Smooth muscle cell (in vitro differentiated cells): ENCODE data around the gene NRIP2. TPM values are rescaled to one million over a fixed set of nuclear protein-coding genes. Genes with fewer than 3 reads are reported as not detected.

ENCODE experiments used
- DNase-seq: peaks from one replicate; lab custom pipeline; 2025; ENCODE audit not compliant: unreplicated experiment; lab: John Stamatoyannopoulos, UW
- H2AFZ ChIP-seq: fragments of 200-600 bp; sonication (generic); 2 replicates; pipeline ENCODE4 v1.6.0; 2016; ENCODE audit warnings: antibody characterized with exemption, low read depth, mild to moderate bottlenecking
- H3F3A ChIP-seq: fragments of 200-600 bp; sonication (generic); 2 replicates; pipeline ENCODE4 v1.6.0; 2017; ENCODE audit warnings: antibody characterized with exemption, low read depth
- H3K27ac ChIP-seq: fragments of 200-600 bp; sonication (generic); 2 replicates; pipeline ENCODE4 v1.5.1; 2016; ENCODE audit warnings: low read depth, mild to moderate bottlenecking
- H3K27me3 ChIP-seq: fragments of 200-600 bp; sonication (generic); 2 replicates; pipeline ENCODE4 v1.6.1; 2016; ENCODE audit warnings: low read depth, mild to moderate bottlenecking
- H3K36me3 ChIP-seq: fragments of 200-600 bp; sonication (generic); 2 replicates; pipeline ENCODE4 v1.5.1; 2016; ENCODE audit warnings: low read depth
- H3K4me1 ChIP-seq: fragments of 200-600 bp; sonication (generic); 2 replicates; pipeline ENCODE4 v1.5.1; 2016; ENCODE audit warnings: low read depth
- H3K4me2 ChIP-seq: fragments of 200-600 bp; sonication (generic); 2 replicates; pipeline ENCODE4 v1.6.0; 2016; ENCODE audit warnings: mild to moderate bottlenecking
- H3K4me3 ChIP-seq: fragments of 200-600 bp; sonication (generic); 2 replicates; pipeline ENCODE4 v1.5.1; 2016; ENCODE audit warnings: mild to moderate bottlenecking
- H3K79me2 ChIP-seq: fragments of 200-600 bp; sonication (generic); 2 replicates; pipeline ENCODE4 v1.6.0; 2016; ENCODE audit warnings: low read depth, mild to moderate bottlenecking
- H3K9ac ChIP-seq: fragments of 200-600 bp; sonication (generic); 2 replicates; pipeline ENCODE4 v1.6.0; 2016; ENCODE audit warnings: low read depth
- H3K9me3 ChIP-seq: fragments of 200-600 bp; sonication (generic); replicated peaks from 2 replicates; pipeline ENCODE4 v1.5.1; 2016; ENCODE audit warnings: low read depth
- H4K20me1 ChIP-seq: fragments of 200-600 bp; sonication (generic); 2 replicates; pipeline ENCODE4 v1.6.0; 2016; ENCODE audit warnings: low read depth
- whole genome bisulfite sequencing: methylation state at CpG from one replicate; pipeline ENCODE4 v1.1.7; 2016; ENCODE audit warnings: low lambda C conversion rate; 5-methylcytosine and 5-hydroxymethylcytosine counted together
- polyA plus RNA-seq: library from polyadenylated mRNA; unstranded; fragments of >200 nt; fragmentation: Nextera tagmentation; extraction: Ambion mirVana; gene quantifications from 2 replicates; pipeline ENCODE4 v1.2.1, GENCODE V29; 2016
- total RNA-seq: library from RNA; depleted of rRNA; stranded (reverse); fragments of >200 nt; gene quantifications from 2 replicates; pipeline ENCODE4 v1.2.3, GENCODE V29; 2014
- TF ChIP-seq, protein P1 (sequence below): fragments of 200-600 bp; sonication (generic); IDR thresholded peaks from 2 replicates; pipeline ENCODE4 v1.5.1; 2017; ENCODE audit warnings: borderline replicate concordance, mild to moderate bottlenecking, antibody characterized with exemption; ENCODE audit not compliant: insufficient read depth, poor library complexity, severe bottlenecking

NRIP2 gene
- total and polyA plus RNA-seq, 2 experiments from 2014 or later = 0.04 to 0.29 TPM

DNA sequence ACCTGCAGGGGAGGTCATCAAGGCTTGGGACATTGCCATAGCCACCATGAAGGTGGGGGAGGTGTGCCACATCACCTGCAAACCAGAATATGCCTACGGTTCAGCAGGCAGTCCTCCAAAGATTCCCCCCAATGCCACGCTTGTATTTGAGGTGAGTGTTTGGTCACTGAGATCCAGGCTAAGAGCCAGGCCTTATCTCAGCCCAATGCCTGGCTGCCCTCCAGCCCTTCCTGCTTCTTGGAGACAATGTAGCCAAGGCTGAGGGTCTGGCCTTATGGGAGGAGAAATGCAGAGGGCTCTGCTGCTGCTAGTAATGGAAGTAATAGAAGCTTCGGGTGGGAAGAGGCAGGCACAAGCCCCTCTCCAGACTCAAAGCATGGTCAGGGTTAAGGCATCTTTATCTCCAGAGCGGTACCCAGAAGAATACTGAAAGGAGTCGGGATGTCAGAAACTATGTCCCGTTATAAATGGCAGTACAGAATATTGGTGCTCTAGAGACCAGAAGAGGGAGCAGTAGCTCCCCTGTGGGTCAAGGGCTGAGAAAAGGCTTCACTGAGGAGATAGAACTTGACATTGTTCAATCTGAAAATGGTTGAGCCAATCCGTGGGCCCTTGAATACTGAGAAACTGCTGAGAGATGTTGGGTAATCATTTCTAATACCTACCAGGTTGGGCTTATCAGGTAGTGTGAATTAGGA is 37.0 kb downstream of the NRIP2 start:
- Histone ChIP-seq H3K4me1 (peaks cover 9% of the 10 kb centered on the region), H3K36me3 (peaks cover 12% of the 10 kb centered on the region), H3K4me2 (no peak overlapping the region), H3K27ac (no peak overlapping the region), H3K9me3 (no peaks in the 10 kb centered on the region), H4K20me1 (peaks cover 21% of the 10 kb centered on the region), H3K27me3 (no peaks in the 10 kb centered on the region), H3K4me3 (no peak overlapping the region), H3K79me2 (peaks cover 24% of the 10 kb centered on the region), H3F3A (peaks cover 11% of the 10 kb centered on the region), H3K9ac (no peak overlapping the region), H2AFZ (no peak overlapping the region)
- DNase-seq = no peak
- TF ChIP-seq, protein P1, sequence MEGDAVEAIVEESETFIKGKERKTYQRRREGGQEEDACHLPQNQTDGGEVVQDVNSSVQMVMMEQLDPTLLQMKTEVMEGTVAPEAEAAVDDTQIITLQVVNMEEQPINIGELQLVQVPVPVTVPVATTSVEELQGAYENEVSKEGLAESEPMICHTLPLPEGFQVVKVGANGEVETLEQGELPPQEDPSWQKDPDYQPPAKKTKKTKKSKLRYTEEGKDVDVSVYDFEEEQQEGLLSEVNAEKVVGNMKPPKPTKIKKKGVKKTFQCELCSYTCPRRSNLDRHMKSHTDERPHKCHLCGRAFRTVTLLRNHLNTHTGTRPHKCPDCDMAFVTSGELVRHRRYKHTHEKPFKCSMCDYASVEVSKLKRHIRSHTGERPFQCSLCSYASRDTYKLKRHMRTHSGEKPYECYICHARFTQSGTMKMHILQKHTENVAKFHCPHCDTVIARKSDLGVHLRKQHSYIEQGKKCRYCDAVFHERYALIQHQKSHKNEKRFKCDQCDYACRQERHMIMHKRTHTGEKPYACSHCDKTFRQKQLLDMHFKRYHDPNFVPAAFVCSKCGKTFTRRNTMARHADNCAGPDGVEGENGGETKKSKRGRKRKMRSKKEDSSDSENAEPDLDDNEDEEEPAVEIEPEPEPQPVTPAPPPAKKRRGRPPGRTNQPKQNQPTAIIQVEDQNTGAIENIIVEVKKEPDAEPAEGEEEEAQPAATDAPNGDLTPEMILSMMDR = no peak
- 93% methylated on average over 7 of the region's 7 CpGs for WGBS

DNA sequence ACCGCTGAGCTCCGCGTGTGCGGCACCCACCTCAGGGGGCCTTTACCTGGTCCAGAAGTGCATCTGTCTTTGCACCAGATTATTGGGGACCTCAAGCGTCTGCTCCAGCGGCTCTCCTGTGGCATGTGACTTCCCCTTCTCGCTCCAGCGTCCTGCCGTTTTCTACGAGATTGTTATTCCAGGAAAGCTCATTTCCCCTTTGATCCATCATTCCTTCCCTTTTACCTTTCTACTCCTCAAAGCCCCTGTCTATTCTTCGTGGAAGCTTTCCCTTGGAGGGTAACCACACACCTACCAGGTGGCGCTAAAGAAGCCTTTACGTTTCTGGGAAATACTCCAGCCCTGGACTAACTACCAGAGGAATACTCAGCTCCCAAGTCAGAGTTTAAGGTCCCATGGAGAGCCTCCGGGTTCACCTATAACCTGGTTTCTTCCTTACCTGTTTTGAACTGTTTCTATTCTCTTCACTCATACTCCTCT is 38.6 kb downstream of the NRIP2 start:
- Histone ChIP-seq H3K4me1 (peaks cover 9% of the 10 kb centered on the region), H2AFZ (peak overlapping the region; percentile 80), H3K36me3 (no peaks in the 10 kb centered on the region), H3K27me3 (no peaks in the 10 kb centered on the region), H3K4me3 (peak overlapping the region; percentile 77), H3K9me3 (no peaks in the 10 kb centered on the region), H3K9ac (peak overlapping the region; percentile 48), H3K4me2 (peak overlapping the region; percentile 99), H3F3A (no peaks in the 10 kb centered on the region), H4K20me1 (peaks cover 21% of the 10 kb centered on the region), H3K79me2 (peaks cover 24% of the 10 kb centered on the region), H3K27ac (no peak overlapping the region)
- TF ChIP-seq, protein P1 = no peak
- no peak for DNase-seq
- 11% methylated on average over 14 of the region's 14 CpGs for WGBS

DNA sequence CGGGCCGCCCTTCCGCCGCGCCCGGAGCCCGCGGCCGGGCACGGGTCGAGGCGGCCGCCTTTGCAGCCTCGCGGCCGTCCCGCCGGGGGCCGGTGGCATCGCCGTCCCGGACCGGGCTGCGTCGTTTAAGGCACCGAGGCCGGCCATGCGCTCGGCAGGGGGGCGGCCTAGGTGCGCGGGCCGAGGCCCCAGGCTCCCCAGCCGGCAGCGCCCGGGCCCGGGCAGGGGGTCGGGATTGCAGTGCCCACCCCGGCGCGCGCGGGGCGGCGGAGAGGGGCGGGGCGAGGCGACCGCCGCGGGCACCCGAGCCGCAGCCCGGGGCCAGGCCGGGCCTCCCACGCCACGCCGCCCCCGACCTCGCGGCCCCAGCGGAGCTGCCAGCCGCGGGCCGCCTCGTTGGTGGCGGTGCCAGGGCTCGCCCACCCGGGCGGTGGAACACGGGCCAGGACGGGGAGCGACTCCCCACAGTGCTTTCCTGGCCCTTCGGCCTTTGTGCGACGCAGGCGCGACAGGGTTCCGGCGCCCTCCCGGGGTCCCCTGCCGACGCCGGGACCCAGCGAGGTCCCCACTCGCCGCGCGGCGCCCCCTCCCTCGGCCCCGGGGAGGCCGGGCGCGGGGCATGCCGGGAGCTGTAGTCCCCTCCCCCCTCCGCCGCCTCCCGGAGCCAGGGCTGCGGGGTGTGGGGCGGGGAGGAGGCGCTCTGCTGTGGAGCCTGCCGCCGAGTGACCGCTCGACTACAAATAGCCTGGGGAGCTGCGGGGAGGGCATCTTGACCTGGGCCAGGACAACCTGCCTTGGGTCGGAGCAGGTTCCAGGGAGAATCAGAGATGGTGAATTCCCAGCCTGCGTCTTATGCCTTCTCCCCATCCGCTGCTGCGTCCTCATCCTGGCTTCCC is 39.3 kb downstream of the NRIP2 start:
- TF ChIP-seq, protein P1 = no peak
- H3K9ac ChIP-seq = peak overlapping the region; percentile 48
- under 1% methylated on average over 52 of the region's 111 CpGs for WGBS
- DNase-seq = peak; percentile 49
- H3K27me3 ChIP-seq = no peaks in the 10 kb centered on the region
- peaks cover 21% of the 10 kb centered on the region for H4K20me1 ChIP-seq
- H2AFZ ChIP-seq = peak overlapping the region; percentile 80
- H3K36me3 ChIP-seq = no peaks in the 10 kb centered on the region
- H3K27ac ChIP-seq = no peak overlapping the region
- H3K4me2 ChIP-seq = peak overlapping the region; percentile 99
- peaks cover 9% of the 10 kb centered on the region for H3K4me1 ChIP-seq
- no peaks in the 10 kb centered on the region for H3F3A ChIP-seq
- H3K9me3 ChIP-seq = no peaks in the 10 kb centered on the region
- peak overlapping the region; percentile 77 for H3K4me3 ChIP-seq
- H3K79me2 ChIP-seq = peaks cover 24% of the 10 kb centered on the region
